CD4-positive, alpha-beta T cell treated with Interleukin-4 for 4 hours (primary cell): ENCODE results near the gene ACKR3.

Experiments used
- DNase-seq: peaks from one replicate; pipeline ENCODE4 v3.0.0-alpha.2; 2020

ACKR3 gene

GRCh38 chr2:236587861-236588815 lies 18.5 kb downstream of the ACKR3 start:
- DNase-seq: no peak

- no peak for DNase-seq
Measured at GRCh38 chr2:236588932-236589592, 19.4 kb downstream of the ACKR3 start.

GRCh38 chr2:236590846-236591245 lies 21.2 kb downstream of the ACKR3 start:
- no peak for DNase-seq

GRCh38 chr2:236592821-236593220 lies 23.2 kb downstream of the ACKR3 start:
- no peak for DNase-seq

GRCh38 chr2:236593531-236593930 lies 23.9 kb downstream of the ACKR3 start:
- no peak for DNase-seq

GRCh38 chr2:236593956-236594355 lies 24.3 kb downstream of the ACKR3 start:
- no peak for DNase-seq

GRCh38 chr2:236597629-236598028 lies 28.0 kb downstream of the ACKR3 start:
- no peak for DNase-seq

GRCh38 chr2:236599059-236599458 lies 29.4 kb downstream of the ACKR3 start:
- no peak for DNase-seq

GRCh38 chr2:236600158-236600557 lies 30.5 kb downstream of the ACKR3 start:
- no peak for DNase-seq

- no peak for DNase-seq
Measured at GRCh38 chr2:236600892-236601291, 31.3 kb downstream of the ACKR3 start.

GRCh38 chr2:236601316-236602202 lies 31.9 kb downstream of the ACKR3 start:
- DNase-seq: no peak

- no peak for DNase-seq
Measured at GRCh38 chr2:236602678-236603077, 33.1 kb downstream of the ACKR3 start.

GRCh38 chr2:236603361-236604015 lies 33.9 kb downstream of the ACKR3 start:
- DNase-seq: no peak

- DNase-seq: no peak
Measured at GRCh38 chr2:236604575-236605344, 35.1 kb downstream of the ACKR3 start.

- DNase-seq: no peak
Measured at GRCh38 chr2:236605345-236605734, 35.7 kb downstream of the ACKR3 start.

GRCh38 chr2:236606023-236606422 lies 36.4 kb downstream of the ACKR3 start:
- no peak for DNase-seq

- peak; percentile 8 for DNase-seq
Measured at GRCh38 chr2:236607471-236608187, 38.0 kb downstream of the ACKR3 start.

GRCh38 chr2:236608188-236608525 lies 38.5 kb downstream of the ACKR3 start:
- DNase-seq: no peak

- no peak for DNase-seq
Measured at GRCh38 chr2:236608710-236609109, 39.1 kb downstream of the ACKR3 start.

- no peak for DNase-seq
Measured at GRCh38 chr2:236610991-236611821, 41.6 kb downstream of the ACKR3 start.
